ENCODE measurements around the gene CHRD.

Gene CHRD

GRCh38 chr3:184348057-184348382, 31.8 kb upstream of the CHRD start:
- no peak for TF ChIP-seq CTCF (IDR thresholded peaks at IDR 0.05; ENCODE audit: low read depth, low read length, missing control alignments)
- H3K4me3 ChIP-seq (ENCODE audit: low read depth, low read length) = no peak overlapping the region

GRCh38 chr3:184349563-184350470, 30.0 kb upstream of the CHRD start:
- no peak for TF ChIP-seq CTCF (IDR thresholded peaks at IDR 0.05; ENCODE audit: low read depth, low read length, missing control alignments)
- H3K4me3 ChIP-seq (ENCODE audit: low read depth, low read length) = no peak overlapping the region
- no peak for DNase-seq (ENCODE audit: low read depth)

More at GRCh38 chr3:184348057-184348382, 31.8 kb upstream of the CHRD start:
- DNase-seq (ENCODE audit: low read depth) = no peak

- no peak overlapping the region for H3K4me3 ChIP-seq (ENCODE audit: low read depth, low read length)
- TF ChIP-seq CTCF (IDR thresholded peaks at IDR 0.05; ENCODE audit: low read depth, low read length, missing control alignments) = no peak
- no peak for DNase-seq (ENCODE audit: low read depth)
Measured at GRCh38 chr3:184350618-184351017, 29.2 kb upstream of the CHRD start.

- H3K4me3 ChIP-seq (ENCODE audit: low read depth, low read length) = no peak overlapping the region
- no peak for DNase-seq (ENCODE audit: low read depth)
- no peak for TF ChIP-seq CTCF (IDR thresholded peaks at IDR 0.05; ENCODE audit: low read depth, low read length, missing control alignments)
Measured at GRCh38 chr3:184351511-184352148, 28.2 kb upstream of the CHRD start.

GRCh38 chr3:184352149-184352785, 27.6 kb upstream of the CHRD start:
- DNase-seq (ENCODE audit: low read depth) = no peak
- no peak for TF ChIP-seq CTCF (IDR thresholded peaks at IDR 0.05; ENCODE audit: low read depth, low read length, missing control alignments)
- H3K4me3 ChIP-seq (ENCODE audit: low read depth, low read length) = no peak overlapping the region

- no peak for DNase-seq (ENCODE audit: low read depth)
- no peak for TF ChIP-seq CTCF (IDR thresholded peaks at IDR 0.05; ENCODE audit: low read depth, low read length, missing control alignments)
- no peak overlapping the region for H3K4me3 ChIP-seq (ENCODE audit: low read depth, low read length)
Measured at GRCh38 chr3:184352897-184353545, 26.8 kb upstream of the CHRD start.

All from GM12864 (cell line).